K562 (cell line): ENCODE measurements around the gene FEM1B. TPM values are rescaled to one million over a fixed set of nuclear protein-coding genes. Genes with fewer than 3 reads are reported as not detected.

Source experiments
- CHCHD3 ChIP-seq: fragments of 250-450 bp; sonication (Bioruptor Pico); IDR thresholded peaks from 2 replicates; pipeline ENCODE4 v2.1.2; 2022; ENCODE audit warnings: mild to moderate bottlenecking
- CTBP1 ChIP-seq: fragments of 450-650 bp; IDR thresholded peaks from 2 replicates; pipeline ENCODE4 v1.6.1; 2016; ENCODE audit warnings: borderline replicate concordance
- HMG20A ChIP-seq: fragments of 450-650 bp; formaldehyde crosslinking; conservative IDR thresholded peaks from 2 replicates; pipeline ENCODE4 v1.4.0; 2020; ENCODE audit warnings: mild to moderate bottlenecking, mixed read lengths
- HNRNPL ChIP-seq: fragments of 200-400 bp; formaldehyde crosslinking; IDR thresholded peaks from 2 replicates; pipeline ENCODE4 v1.6.1; 2017; ENCODE audit warnings: low read depth, mild to moderate bottlenecking, low read length
- HOXB6 ChIP-seq: fragments of 250-450 bp; sonication (Bioruptor Pico); IDR thresholded peaks from 2 replicates; pipeline ENCODE4 v1.5.1; 2022; ENCODE audit warnings: mild to moderate bottlenecking, borderline replicate concordance
- LARP7 ChIP-seq: fragments of 450-650 bp; IDR thresholded peaks from 2 replicates; pipeline ENCODE4 v1.6.1; 2016
- MEIS2 ChIP-seq: fragments of 450-650 bp; IDR thresholded peaks from 2 replicates; pipeline ENCODE4 v1.6.1; 2014; ENCODE audit warnings: mild to moderate bottlenecking; ENCODE audit not compliant: partially characterized antibody
- POLR2AphosphoS2 ChIP-seq: IDR thresholded peaks from 2 replicates; pipeline ENCODE4 v1.6.1; 2012; ENCODE audit warnings: low read length, improper control_type of control experiment
- PTBP1 ChIP-seq: fragments of 200-400 bp; formaldehyde crosslinking; IDR thresholded peaks from 2 replicates; pipeline ENCODE4 v1.6.1; 2017; ENCODE audit warnings: low read depth, low read length
- RFX7 ChIP-seq: fragments of 250-450 bp; sonication (Bioruptor Pico); IDR thresholded peaks from 2 replicates; pipeline ENCODE4 v1.5.1; 2021; ENCODE audit warnings: mild to moderate bottlenecking
- SAFB ChIP-seq: fragments of 200-400 bp; formaldehyde crosslinking; IDR thresholded peaks from 2 replicates; pipeline ENCODE4 v1.6.1; 2017; ENCODE audit warnings: low read depth, low read length, borderline replicate concordance
- SIX5 ChIP-seq, 2 experiments: IDR thresholded peaks; 2 replicates each; pipeline ENCODE4 v1.6.1; 2011; ENCODE audit warnings: low read length in 2 of 2, borderline replicate concordance in 1 of 2, low read depth in 1 of 2, mild to moderate bottlenecking in 1 of 2, moderate library complexity in 1 of 2; ENCODE audit not compliant: insufficient read depth in 1 of 2
- SP2 ChIP-seq: IDR thresholded peaks from 2 replicates; pipeline ENCODE4 v1.6.1; 2011; ENCODE audit warnings: mild to moderate bottlenecking, low read depth, low read length, moderate library complexity; ENCODE audit not compliant: poor library complexity, severe bottlenecking; ENCODE audit errors: extremely low read depth
- TCF7L2 ChIP-seq: fragments of 150-350 bp; IDR thresholded peaks from 2 replicates; pipeline ENCODE4 v1.6.1; 2016; ENCODE audit warnings: low read depth, mild to moderate bottlenecking, low read length, moderate library complexity
- ZBTB7A ChIP-seq: IDR thresholded peaks from 2 replicates; pipeline ENCODE4 v1.6.1; 2011; ENCODE audit warnings: low read depth, mild to moderate bottlenecking, low read length, moderate library complexity, borderline replicate concordance; ENCODE audit not compliant: control insufficient read depth
- ZEB2 ChIP-seq: fragments of 450-650 bp; IDR thresholded peaks from 2 replicates; pipeline ENCODE4 v1.6.1; 2016
- ZNF253 ChIP-seq: fragments of 250-450 bp; sonication (Bioruptor Pico); conservative IDR thresholded peaks from 2 replicates; pipeline ENCODE4 v1.6.1; 2021; ENCODE audit warnings: mild to moderate bottlenecking
- ZNF561 ChIP-seq: fragments of 450-650 bp; formaldehyde crosslinking; conservative IDR thresholded peaks from 2 replicates; pipeline ENCODE4 v1.4.0; 2020; ENCODE audit warnings: mild to moderate bottlenecking, moderate library complexity
- ZNF785 ChIP-seq: fragments of 250-450 bp; sonication (Bioruptor Pico); IDR thresholded peaks from 2 replicates; pipeline ENCODE4 v1.4.0; 2020; ENCODE audit warnings: mild to moderate bottlenecking
- polyA plus RNA-seq, 8 experiments: library from polyadenylated mRNA; depleted of rRNA in 4 of 8; stranded (reverse) in 5 of 8; unstranded in 3 of 8; fragments of >200 nt; fragmentation: Nextera tagmentation in 2 of 8; fragmentation: Illumina TruSeq in 1 of 8; extraction: Ambion mirVana in 2 of 8; extraction: Trizol in 1 of 8; gene quantifications; 2 replicates each; pipeline versions ENCODE4 v1.2.1 to v1.2.3, GENCODE V29; 2011 to 2014; ENCODE audit warnings: inconsistent platforms in 1 of 8, missing spikeins in 1 of 8
- total RNA-seq, 7 experiments: library from RNA; depleted of rRNA in 6 of 7; stranded (reverse); fragments of >200 nt in 6 of 7; fragmentation: Illumina TruSeq in 2 of 7; extraction: Trizol in 2 of 7; gene quantifications; 2 replicates each; pipeline versions ENCODE4 v1.2.1 to v1.2.3, GENCODE V29; 2011 to 2021; ENCODE audit warnings: low replicate concordance in 1 of 7
- TF ChIP-seq, protein P1 (sequence below): fragments of 250-450 bp; sonication (Bioruptor Pico); IDR thresholded peaks from 2 replicates; pipeline ENCODE4 v1.9.0; 2021; ENCODE audit warnings: mild to moderate bottlenecking
- TF ChIP-seq, protein P2 (sequence below): fragments of 250-450 bp; sonication (Bioruptor Pico); IDR thresholded peaks from 2 replicates; pipeline ENCODE4 v1.4.0; 2020; ENCODE audit warnings: mild to moderate bottlenecking, moderate library complexity
- TF ChIP-seq, protein P3 (sequence below), 2 experiments: IDR thresholded peaks; 2 replicates each; pipeline ENCODE4 v1.6.1; 2011; ENCODE audit warnings: borderline replicate concordance in 1 of 2, control low read depth in 1 of 2, low read depth in 1 of 2, low read length in 1 of 2, mild to moderate bottlenecking in 1 of 2, mixed read lengths in 1 of 2, moderate library complexity in 1 of 2; ENCODE audit not compliant: insufficient read depth in 1 of 2, insufficient read length in 1 of 2, poor library complexity in 1 of 2, severe bottlenecking in 1 of 2; ENCODE audit errors: extremely low read depth in 1 of 2
- TF ChIP-seq, protein P4 (sequence below): fragments of 250-450 bp; sonication (Bioruptor Pico); IDR thresholded peaks from 2 replicates; pipeline ENCODE4 v1.5.1; 2021; ENCODE audit warnings: mild to moderate bottlenecking

The FEM1B gene
- total and polyA plus RNA-seq, 9 of the 15 experiments (the other 6 are each of a cell fraction or from before 2014, with no cell fraction given), result 5.9 to 61.6 (median 20.1) TPM

DNA sequence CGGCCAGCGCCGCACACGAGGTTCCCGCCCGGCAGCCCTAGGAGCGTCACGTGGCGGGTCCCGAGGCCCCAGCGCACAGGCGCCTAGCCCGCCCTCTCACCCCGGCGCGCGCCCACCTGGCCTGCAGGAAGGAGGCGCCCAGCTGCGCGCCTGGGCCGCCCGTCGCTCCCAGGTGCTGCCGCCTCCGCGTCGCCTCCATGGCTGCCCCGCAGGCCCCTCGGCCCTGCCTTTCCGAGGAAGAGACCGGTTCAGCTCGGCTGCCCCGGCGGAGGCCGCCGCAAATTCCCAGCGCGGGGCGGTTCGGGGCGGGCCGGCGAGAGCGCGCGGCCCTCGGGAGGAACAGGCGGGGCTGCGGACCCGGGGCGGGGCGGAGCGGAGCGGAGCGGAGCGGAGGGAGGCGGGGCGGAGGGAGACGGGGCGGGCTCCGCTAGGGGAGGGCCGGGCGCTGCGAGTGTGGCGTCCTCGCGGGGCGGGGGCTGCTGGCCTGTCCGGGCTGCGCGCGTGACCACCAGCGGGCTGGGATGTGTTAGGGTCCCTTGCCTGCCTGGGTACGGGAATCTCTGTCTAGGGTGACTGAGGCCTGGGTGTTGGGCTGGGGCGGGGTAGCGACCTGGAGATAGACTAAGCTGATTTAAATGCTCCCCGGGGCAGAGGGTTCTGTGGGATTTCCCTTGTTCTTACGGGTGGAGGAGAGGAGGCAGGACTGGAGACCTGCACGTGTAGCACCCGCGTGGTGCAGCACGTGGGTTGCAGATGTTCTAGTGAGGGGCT lies 48.0 kb upstream of the FEM1B start, which contains the start of gene CLN6 (continued):
- TF ChIP-seq, protein P1, sequence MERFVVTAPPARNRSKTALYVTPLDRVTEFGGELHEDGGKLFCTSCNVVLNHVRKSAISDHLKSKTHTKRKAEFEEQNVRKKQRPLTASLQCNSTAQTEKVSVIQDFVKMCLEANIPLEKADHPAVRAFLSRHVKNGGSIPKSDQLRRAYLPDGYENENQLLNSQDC, result no peak
- TF ChIP-seq CTBP1 (peak; percentile 95), ZEB2 (no peak), RFX7 (CRISPR knock-in tag) (no peak), SIX5 (IDR thresholded peaks at IDR 0.05; ENCODE audit: borderline replicate concordance in 1 of 2, insufficient read depth in 1 of 2, low read depth in 1 of 2, low read length in 2 of 2) (no peak), LARP7 (no peak), CHCHD3 (no peak), ZNF561 (CRISPR knock-in tag) (no peak), ZNF253 (CRISPR knock-in tag) (no peak), HNRNPL (no peak), SAFB (no peak), TCF7L2 (no peak), HMG20A (CRISPR knock-in tag) (no peak), HOXB6 (no peak), PTBP1 (no peak), ZNF785 (no peak), MEIS2 (no peak), ZBTB7A (peak; percentile 48; the same call in 1 of the 2 replicates), SP2 (no peak), POLR2AphosphoS2 (no peak)
- TF ChIP-seq, protein P2, sequence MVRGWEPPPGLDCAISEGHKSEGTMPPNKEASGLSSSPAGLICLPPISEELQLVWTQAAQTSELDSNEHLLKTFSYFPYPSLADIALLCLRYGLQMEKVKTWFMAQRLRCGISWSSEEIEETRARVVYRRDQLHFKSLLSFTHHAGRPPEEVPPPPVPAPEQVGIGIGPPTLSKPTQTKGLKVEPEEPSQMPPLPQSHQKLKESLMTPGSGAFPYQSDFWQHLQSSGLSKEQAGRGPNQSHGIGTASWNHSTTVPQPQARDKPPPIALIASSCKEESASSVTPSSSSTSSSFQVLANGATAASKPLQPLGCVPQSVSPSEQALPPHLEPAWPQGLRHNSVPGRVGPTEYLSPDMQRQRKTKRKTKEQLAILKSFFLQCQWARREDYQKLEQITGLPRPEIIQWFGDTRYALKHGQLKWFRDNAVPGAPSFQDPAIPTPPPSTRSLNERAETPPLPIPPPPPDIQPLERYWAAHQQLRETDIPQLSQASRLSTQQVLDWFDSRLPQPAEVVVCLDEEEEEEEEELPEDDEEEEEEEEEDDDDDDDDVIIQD, result no peak
- TF ChIP-seq, protein P3, sequence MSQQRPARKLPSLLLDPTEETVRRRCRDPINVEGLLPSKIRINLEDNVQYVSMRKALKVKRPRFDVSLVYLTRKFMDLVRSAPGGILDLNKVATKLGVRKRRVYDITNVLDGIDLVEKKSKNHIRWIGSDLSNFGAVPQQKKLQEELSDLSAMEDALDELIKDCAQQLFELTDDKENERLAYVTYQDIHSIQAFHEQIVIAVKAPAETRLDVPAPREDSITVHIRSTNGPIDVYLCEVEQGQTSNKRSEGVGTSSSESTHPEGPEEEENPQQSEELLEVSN (IDR thresholded peaks at IDR 0.05; ENCODE audit: borderline replicate concordance in 1 of 2, extremely low read depth in 1 of 2, insufficient read depth in 1 of 2, insufficient read length in 1 of 2, low read depth in 1 of 2, low read length in 1 of 2, poor library complexity in 1 of 2, severe bottlenecking in 1 of 2), result peak; percentile 98 to 100
- TF ChIP-seq, protein P4, sequence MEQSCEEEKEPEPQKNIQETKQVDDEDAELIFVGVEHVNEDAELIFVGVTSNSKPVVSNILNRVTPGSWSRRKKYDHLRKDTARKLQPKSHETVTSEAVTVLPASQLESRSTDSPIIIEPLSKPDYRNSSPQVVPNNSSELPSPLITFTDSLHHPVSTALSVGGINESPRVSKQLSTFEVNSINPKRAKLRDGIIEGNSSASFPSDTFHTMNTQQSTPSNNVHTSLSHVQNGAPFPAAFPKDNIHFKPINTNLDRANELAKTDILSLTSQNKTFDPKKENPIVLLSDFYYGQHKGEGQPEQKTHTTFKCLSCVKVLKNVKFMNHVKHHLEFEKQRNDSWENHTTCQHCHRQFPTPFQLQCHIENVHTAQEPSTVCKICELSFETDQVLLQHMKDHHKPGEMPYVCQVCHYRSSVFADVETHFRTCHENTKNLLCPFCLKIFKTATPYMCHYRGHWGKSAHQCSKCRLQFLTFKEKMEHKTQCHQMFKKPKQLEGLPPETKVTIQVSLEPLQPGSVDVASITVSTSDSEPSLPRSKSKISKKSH (CRISPR knock-in tag), result no peak
